Osteocyte (in vitro differentiated cells): ENCODE data around the gene PABPN1L. TPM values are rescaled to one million over a fixed set of nuclear protein-coding genes. Genes with fewer than 3 reads are reported as not detected.

ENCODE experiments used
- DNase-seq: peaks from one replicate; pipeline ENCODE4 v3.0.0; 2021; ENCODE audit warnings: mixed read lengths; ENCODE audit not compliant: unreplicated experiment; ENCODE audit errors: extremely low spot score
- H3K27ac Mint-ChIP-seq: one replicate; pipeline ENCODE4 v1.8.0; 2021; ENCODE audit warnings: mild to moderate bottlenecking, mixed read lengths; ENCODE audit not compliant: unreplicated experiment
- H3K27me3 Mint-ChIP-seq: one replicate; pipeline ENCODE4 v1.8.0; 2021; ENCODE audit warnings: mixed read lengths; ENCODE audit not compliant: unreplicated experiment
- H3K36me3 Mint-ChIP-seq: one replicate; pipeline ENCODE4 v1.8.0; 2021; ENCODE audit warnings: mixed read lengths; ENCODE audit not compliant: unreplicated experiment
- H3K4me1 Mint-ChIP-seq: one replicate; pipeline ENCODE4 v1.8.0; 2021; ENCODE audit warnings: mixed read lengths; ENCODE audit not compliant: unreplicated experiment
- H3K4me3 Mint-ChIP-seq: one replicate; pipeline ENCODE4 v1.8.0; 2021; ENCODE audit warnings: mild to moderate bottlenecking, moderate library complexity, mixed read lengths; ENCODE audit not compliant: unreplicated experiment
- H3K9me3 Mint-ChIP-seq: one replicate; pipeline ENCODE4 v1.8.0; 2021; ENCODE audit warnings: mixed read lengths; ENCODE audit not compliant: unreplicated experiment
- total RNA-seq: library from RNA; stranded (reverse); gene quantifications from 2 replicates; pipeline ENCODE4 v1.2.1, GENCODE V29; 2021
- TF ChIP-seq, protein P1 (sequence below): fragments of 200-600 bp; sonication (generic); IDR thresholded peaks from 2 replicates; pipeline ENCODE4 v1.5.0; 2021; ENCODE audit warnings: antibody characterized with exemption, mild to moderate bottlenecking, moderate library complexity

The PABPN1L gene
- total RNA-seq, 1 donor from 2014 or later, result not detected

GRCh38 chr16:88863426-88863825, 3.0 kb downstream of the PABPN1L start:
- no peak for DNase-seq
- Mint-ChIP-seq H3K9me3 (no peaks in the 10 kb centered on the region), H3K4me1 (peaks cover 3% of the 10 kb centered on the region), H3K27ac (no peak overlapping the region), H3K4me3 (no peak overlapping the region), H3K36me3 (peaks cover 21% of the 10 kb centered on the region), H3K27me3 (no peaks in the 10 kb centered on the region)
- TF ChIP-seq, protein P1, sequence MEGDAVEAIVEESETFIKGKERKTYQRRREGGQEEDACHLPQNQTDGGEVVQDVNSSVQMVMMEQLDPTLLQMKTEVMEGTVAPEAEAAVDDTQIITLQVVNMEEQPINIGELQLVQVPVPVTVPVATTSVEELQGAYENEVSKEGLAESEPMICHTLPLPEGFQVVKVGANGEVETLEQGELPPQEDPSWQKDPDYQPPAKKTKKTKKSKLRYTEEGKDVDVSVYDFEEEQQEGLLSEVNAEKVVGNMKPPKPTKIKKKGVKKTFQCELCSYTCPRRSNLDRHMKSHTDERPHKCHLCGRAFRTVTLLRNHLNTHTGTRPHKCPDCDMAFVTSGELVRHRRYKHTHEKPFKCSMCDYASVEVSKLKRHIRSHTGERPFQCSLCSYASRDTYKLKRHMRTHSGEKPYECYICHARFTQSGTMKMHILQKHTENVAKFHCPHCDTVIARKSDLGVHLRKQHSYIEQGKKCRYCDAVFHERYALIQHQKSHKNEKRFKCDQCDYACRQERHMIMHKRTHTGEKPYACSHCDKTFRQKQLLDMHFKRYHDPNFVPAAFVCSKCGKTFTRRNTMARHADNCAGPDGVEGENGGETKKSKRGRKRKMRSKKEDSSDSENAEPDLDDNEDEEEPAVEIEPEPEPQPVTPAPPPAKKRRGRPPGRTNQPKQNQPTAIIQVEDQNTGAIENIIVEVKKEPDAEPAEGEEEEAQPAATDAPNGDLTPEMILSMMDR, result no peak

GRCh38 chr16:88862968-88863367, 3.5 kb downstream of the PABPN1L start:
- Mint-ChIP-seq H3K36me3 (peaks cover 21% of the 10 kb centered on the region), H3K4me3 (no peak overlapping the region), H3K9me3 (no peaks in the 10 kb centered on the region), H3K27me3 (no peaks in the 10 kb centered on the region), H3K27ac (no peak overlapping the region), H3K4me1 (peaks cover 7% of the 10 kb centered on the region)
- no peak for DNase-seq
- TF ChIP-seq, protein P1, result no peak

GRCh38 chr16:88861359-88861758, 5.1 kb downstream of the PABPN1L start:
- TF ChIP-seq, protein P1, result no peak
- Mint-ChIP-seq H3K27ac (no peak overlapping the region), H3K27me3 (no peaks in the 10 kb centered on the region), H3K9me3 (no peaks in the 10 kb centered on the region), H3K36me3 (peaks cover 21% of the 10 kb centered on the region), H3K4me3 (no peak overlapping the region), H3K4me1 (peaks cover 10% of the 10 kb centered on the region)
- DNase-seq, result no peak

GRCh38 chr16:88859381-88860091, 6.9 kb downstream of the PABPN1L start:
- no peaks in the 10 kb centered on the region for H3K9me3 Mint-ChIP-seq
- H3K27ac Mint-ChIP-seq, result no peak overlapping the region
- no peak for DNase-seq
- H3K4me1 Mint-ChIP-seq, result peaks cover 19% of the 10 kb centered on the region
- H3K36me3 Mint-ChIP-seq, result peaks cover 21% of the 10 kb centered on the region
- H3K4me3 Mint-ChIP-seq, result no peak overlapping the region
- H3K27me3 Mint-ChIP-seq, result no peaks in the 10 kb centered on the region
- TF ChIP-seq, protein P1, result no peak

- H3K36me3 Mint-ChIP-seq, result peaks cover 21% of the 10 kb centered on the region
- no peaks in the 10 kb centered on the region for H3K9me3 Mint-ChIP-seq
- DNase-seq, result no peak
- peak overlapping the region; percentile 86 for H3K27ac Mint-ChIP-seq
- H3K4me1 Mint-ChIP-seq, result peaks cover 19% of the 10 kb centered on the region
- H3K4me3 Mint-ChIP-seq, result peak overlapping the region; percentile 89
- H3K27me3 Mint-ChIP-seq, result no peaks in the 10 kb centered on the region
- TF ChIP-seq, protein P1, result peak; percentile 64
Measured at GRCh38 chr16:88857728-88858339, 8.6 kb downstream of the PABPN1L start.
